WI38 (cell line): ENCODE measurements around the gene SYNPR.

Source experiments
- H3K4me3 ChIP-seq: 2 replicates; pipeline ENCODE4 v1.5.1; 2011; ENCODE audit warnings: low read depth, mild to moderate bottlenecking, control low read depth, low read length
- TF ChIP-seq, protein P1 (sequence below): IDR thresholded peaks from 2 replicates; pipeline ENCODE4 v1.5.1; 2012; ENCODE audit warnings: low read depth, mild to moderate bottlenecking, control low read depth, low read length

The SYNPR gene

DNA sequence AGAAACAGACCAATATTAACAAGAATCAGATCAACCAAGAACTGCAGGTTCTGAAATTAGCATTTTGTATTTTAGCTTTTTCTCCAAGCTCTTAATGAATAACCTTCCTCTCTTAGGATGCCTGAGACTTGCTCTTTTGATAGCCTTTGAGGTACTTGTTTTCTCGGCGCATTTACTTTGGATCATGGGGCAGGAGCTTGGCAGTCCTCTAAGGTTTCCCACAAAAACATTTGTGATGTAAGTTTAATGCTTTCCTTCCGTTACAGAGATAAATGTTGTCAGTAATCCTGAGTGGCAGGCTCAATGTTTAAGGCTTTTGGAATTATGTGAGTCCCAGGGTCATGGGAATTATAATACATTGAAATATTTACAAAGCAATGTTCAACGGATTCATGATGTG is 236.6 kb downstream of the SYNPR start:
- TF ChIP-seq, protein P1, sequence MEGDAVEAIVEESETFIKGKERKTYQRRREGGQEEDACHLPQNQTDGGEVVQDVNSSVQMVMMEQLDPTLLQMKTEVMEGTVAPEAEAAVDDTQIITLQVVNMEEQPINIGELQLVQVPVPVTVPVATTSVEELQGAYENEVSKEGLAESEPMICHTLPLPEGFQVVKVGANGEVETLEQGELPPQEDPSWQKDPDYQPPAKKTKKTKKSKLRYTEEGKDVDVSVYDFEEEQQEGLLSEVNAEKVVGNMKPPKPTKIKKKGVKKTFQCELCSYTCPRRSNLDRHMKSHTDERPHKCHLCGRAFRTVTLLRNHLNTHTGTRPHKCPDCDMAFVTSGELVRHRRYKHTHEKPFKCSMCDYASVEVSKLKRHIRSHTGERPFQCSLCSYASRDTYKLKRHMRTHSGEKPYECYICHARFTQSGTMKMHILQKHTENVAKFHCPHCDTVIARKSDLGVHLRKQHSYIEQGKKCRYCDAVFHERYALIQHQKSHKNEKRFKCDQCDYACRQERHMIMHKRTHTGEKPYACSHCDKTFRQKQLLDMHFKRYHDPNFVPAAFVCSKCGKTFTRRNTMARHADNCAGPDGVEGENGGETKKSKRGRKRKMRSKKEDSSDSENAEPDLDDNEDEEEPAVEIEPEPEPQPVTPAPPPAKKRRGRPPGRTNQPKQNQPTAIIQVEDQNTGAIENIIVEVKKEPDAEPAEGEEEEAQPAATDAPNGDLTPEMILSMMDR = no peak

DNA sequence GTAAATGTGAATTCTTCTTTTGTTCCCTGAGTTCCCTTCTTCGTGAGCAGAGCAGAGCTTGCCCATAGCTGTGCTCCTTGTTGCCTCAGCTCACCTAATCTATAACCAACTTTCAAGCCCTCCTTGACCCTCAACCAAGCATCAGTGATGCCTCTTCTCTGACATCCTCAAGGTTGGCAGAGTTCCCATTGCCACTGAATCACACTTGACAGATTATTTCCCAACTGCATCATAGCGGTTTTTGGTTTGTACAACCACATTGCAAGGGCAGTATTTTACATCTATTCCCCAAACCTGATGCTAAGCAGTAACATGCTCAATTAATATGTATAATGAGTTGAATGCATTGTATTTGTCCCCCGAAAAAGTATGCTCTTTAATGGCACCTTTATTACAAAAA is 241.3 kb downstream of the SYNPR start:
- no peak overlapping the region for H3K4me3 ChIP-seq
- TF ChIP-seq, protein P1 = no peak

More for the DNA sequence above, 236.6 kb downstream of the SYNPR start:
- H3K4me3 ChIP-seq = no peak overlapping the region

DNA sequence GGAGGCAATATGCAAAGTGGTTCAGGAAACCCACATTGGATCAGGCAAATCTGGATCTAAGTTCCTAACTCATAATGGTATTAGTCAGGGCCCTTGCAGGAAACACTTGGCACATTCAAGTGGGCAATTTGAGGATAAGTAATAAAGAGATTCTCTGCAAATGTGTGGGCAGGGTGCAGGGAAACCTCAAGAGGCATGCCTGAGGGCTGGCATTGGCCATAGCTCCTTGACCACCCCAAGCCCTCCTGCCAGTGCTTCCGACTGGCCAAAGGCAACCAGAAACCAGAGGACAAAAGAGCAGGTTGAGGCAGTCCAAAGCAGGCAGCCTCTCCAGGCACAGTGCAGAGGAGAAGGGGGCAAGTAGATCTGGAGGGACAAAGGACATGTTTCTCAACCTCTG is 243.5 kb downstream of the SYNPR start:
- TF ChIP-seq, protein P1 = no peak

DNA sequence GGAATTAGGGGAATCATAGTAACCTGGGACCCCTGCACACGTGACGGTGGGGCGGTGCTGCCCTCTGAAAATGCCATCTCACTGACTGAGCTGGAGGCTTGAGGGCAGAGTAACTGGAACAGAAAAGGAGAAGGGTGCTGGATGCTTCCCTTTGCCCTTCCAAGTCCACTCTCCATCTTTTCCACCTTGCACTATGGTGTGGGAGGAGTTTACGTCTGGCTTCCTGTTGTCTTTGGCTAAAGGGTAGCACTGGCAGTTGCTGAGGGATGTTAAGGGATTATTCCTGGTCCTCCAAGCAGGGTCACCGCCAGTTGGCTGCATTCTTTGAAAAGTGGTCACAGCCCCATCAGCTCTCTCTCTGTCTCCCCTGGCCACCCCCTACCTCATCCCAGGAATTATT is 245.0 kb downstream of the SYNPR start:
- TF ChIP-seq, protein P1 = no peak
- H3K4me3 ChIP-seq = no peak overlapping the region

More for the DNA sequence above, 243.5 kb downstream of the SYNPR start:
- no peak overlapping the region for H3K4me3 ChIP-seq

DNA sequence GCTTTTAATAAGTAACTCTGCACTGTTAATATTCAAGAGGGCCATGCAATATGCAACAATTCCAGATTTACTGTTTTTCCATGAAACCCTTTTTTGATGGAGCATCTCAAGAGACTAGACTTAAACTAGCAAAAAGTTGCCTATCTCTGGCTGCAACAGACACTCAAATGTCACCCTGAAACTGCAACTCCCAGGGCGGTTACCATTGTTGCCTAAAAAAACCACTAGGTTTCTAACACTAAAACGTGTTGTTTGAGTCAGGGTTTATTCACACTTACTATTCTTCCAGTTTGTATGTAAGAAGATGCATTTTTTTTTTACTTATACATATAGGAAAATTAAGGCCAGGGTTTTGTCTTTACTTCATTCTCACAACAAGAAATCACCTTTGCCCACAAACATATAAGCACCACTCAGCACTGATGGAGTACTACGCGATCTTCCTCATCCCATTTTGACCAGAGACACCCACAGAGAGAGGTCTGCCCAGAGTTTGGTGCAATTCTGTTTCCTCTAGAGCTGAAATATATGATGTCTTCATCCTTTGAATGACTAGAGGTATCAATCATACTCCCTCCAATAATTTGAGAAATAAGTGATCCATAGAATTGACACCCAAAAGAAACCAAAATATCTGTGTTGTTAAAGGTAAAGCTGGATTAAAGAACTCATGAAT is 250.4 kb downstream of the SYNPR start:
- TF ChIP-seq, protein P1 = no peak
- no peak overlapping the region for H3K4me3 ChIP-seq

DNA sequence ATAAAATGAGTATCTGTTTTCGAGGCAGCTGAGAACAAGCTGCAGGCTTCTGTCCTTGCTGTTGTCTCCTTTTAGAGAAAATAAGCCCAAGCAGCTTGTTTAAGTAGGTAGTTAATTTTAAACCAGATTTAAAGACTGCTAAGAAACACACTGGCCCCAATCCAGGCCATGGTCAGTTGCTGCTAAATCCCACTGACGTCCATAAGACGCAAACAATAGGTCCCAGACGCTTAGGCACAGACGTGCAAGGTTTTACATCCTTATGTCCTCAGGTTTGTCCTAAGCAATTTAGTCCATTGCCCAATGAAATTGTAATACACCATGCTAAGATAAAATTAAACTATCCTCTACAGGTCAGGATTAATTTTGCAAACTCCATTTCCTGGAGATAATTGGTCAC is 254.4 kb downstream of the SYNPR start:
- H3K4me3 ChIP-seq = no peak overlapping the region
- TF ChIP-seq, protein P1 = no peak

DNA sequence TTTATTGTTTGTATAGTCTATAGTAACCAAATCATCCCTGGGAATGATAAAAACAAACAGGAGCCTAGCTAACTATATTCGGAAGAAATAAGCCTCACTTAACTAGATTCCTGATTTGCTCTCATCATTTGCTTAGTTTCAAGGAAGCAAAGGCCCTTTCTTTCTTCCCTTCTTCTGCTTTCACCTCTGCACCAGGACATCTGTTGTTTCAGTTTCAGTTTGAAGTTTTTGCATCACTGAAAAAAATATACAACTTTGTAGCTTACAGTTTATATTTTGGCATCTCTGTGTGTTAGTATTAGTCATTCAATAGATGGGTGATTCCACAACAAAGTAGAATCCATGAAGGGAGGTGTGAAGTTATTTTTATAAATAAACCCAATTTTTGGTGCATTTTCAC is 260.8 kb downstream of the SYNPR start:
- TF ChIP-seq, protein P1 = no peak
- no peak overlapping the region for H3K4me3 ChIP-seq
